ENCODE results near the gene USF2.

Gene USF2

DNA sequence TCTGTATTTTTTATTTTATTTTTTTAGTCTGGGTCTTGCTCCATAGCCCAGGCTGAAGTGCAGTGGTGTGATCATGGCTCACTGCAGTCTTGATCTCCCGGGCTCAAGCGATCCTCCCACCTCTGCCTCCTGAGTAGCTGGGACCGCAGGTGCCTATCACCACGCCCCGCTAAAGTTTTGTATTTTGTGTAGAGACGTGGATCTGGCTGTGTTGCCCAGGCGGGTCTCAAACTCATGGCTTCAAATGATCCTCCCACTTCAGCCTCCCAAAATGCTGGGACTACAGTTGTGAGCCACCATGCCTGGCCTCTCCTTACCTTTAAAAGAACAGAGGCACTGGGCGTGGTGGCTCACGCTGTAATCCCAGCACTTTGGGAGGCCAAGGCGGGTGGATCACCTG is 19.0 kb downstream of the USF2 start:
- DNase-seq = no peak

DNA sequence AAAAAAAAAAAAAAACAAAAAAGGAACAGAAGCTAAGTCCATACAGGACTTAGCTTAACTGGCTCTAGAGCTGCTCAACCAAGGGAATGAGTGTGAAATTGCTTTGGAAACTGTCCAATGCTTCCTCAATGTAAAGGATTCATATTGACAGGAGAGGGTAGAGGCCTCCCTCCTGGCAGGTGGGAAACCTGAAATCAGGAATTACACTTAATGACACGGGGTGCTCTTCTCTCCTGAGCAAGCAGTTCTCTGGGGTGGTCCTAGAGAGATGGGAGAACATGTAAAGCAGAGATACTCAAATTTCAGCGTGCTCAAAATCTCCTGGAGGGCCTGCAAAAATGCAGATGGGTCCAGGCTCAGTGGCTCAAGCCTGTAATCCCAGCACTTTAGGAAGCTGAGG is 19.6 kb downstream of the USF2 start:
- no peak for DNase-seq

DNA sequence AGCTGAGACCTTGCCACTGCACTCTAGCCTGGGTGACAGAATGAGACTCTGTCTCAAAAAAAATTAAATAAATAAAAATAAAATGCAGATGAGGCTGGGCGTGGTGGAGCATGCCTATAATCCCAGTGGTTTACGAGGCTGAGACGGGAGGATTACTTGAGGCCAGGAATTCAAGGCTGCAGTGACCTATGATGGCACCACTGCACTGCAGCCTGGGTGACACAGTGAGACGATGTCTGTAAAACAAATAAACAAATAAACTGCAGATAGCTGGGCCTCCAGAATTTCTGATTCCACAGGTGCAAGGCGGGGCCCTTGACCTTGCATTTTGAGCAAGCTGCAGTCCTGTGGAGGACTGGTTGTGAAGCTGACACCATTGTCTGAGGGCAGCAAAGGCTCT is 20.1 kb downstream of the USF2 start:
- DNase-seq = no peak

DNA sequence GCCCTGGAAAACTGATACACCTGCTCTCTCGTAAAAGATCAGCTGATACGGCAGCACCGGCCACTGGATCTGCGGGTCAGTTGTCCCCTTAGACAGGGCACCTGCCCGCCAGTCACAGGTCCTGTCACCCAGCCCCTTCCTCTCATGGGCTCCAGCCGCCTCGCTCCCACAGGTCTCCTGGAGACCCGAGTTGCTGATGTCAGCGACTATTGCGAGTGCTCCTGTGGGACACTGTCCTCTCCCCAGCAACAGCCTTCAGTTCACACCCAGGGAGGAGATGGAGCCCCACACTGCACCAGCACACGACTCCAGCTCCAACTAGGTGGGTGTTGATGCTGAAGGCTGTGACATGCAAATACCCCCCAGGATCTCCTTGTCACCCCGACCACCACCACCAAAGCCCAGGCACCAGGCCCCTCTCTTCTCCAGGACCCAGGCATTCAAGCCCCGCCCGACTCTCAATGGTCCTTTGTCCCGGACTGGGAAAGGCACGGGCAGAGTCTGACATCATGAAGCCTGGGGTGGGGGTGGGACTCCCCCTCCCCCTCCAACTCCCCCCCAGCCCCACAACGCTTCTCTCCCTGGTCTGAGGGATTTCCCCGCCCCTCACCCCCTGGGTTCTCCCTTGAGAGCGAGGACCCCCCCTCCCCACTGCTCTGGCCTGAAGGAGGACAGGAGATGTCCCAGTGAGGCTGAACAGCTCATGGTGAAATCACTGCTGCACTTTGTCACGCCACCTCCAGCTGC is 21.8 kb downstream of the USF2 start:
- no peak for DNase-seq

DNA sequence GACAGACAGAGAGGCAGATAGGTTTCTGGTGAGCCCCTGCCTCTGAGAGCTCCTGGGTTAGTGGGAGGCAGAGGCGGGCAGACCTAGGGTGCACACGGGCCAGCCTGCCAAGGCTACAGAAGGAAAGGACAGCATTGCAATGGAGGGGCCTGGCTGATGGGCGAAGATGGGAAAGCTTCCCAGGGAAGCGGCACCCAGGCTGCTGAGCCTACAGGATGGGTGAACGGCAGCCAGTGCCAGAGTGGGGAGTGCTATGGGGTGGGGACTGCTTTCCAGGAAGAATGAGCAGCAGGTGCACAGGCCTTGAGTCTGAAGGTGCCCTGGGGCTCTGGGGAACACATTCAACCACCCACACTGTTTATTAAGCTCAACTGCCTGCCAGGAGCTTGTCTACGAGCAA is 22.5 kb downstream of the USF2 start:
- no peak for DNase-seq

DNA sequence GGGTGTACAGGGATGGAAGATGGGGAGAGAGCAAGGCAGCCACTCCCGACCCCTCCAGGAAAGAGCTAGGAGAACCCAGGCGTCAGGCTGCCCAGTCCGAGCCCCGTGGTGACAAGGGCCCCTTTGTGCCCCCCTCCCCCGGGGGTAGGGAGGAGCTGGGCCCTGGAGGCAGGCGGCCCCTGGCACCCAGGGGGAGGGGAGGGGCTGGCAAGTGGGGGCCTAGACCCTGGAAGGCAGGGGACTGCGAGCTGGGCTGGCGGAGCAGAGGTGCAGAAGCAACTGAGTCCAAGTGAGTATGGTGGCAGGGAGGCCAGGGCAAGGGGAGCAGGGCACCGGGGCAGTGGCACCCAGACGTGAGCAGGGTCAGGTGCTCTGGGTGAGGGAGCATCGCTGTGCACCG is 23.2 kb downstream of the USF2 start, which contains the start of gene MAG:
Gene MAG, plus strand, starts transcription at position 246 of the 400 bp plus-strand sequence. CDS start 3,248 bp downstream, outside the sequence.
- DNase-seq = no peak

DNA sequence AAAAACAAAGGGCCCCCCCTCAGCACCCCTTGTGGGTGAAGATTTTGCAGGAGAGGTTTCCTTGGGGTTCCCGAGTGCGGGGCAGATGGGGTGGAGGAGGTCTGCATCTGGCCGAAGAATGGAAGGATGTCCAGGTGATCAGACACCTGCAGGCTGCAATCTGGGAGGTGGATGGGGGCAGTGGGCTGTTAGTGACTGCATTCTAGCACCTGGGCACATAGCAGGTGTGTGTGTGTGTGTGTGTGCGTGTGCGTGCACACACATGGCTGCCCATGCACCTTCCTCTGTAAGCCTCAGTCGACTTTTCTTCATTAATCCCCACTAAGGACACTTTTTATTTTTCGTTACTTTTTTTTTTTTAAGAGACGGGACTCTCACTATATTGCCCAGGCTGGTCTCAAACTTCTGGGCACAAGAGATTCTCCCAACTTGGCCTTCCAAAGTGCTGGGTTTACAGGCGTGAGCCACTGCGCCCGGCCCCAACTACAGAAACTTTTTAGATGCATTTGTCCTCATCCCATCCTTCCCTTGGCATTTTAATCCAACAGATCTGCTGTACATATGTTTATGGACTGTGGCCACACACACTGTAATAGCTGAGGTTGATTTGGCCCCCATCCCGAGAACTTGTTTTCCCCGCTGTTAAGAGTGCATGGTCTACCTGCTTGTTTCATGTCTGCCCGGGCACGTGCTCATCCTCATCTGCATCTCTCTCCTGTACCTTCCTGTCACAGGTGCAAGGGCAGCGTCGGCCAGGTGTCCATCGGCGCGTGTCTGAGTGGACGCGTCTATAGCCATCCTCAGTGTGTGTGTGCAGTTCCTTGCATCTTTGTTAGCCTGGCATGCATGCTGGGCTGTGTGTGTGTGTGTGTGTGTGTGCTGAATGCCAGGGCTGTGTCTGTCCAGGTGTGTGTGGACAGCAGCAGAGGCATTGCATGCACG is 23.9 kb downstream of the USF2 start:
- DNase-seq = no peak

DNA sequence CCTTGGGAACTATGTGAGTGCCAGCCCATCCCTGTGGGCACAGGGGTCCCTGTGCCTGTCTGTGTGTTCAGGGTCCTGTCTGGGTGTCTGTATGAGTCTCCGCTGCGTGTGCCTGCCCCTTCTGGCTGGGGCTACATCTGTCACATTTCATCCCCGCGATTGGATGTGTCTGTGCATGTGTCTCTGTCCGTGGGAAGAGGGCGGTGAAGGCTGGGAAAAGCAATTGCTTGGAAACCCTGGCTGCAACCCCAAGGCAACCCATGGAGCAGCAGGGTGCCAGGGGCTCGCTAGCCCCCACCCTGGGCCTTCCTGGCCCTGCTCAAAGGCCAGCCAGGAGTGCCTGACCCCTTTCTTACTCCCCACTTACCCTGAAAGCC is 24.6 kb downstream of the USF2 start:
- no peak for DNase-seq

DNA sequence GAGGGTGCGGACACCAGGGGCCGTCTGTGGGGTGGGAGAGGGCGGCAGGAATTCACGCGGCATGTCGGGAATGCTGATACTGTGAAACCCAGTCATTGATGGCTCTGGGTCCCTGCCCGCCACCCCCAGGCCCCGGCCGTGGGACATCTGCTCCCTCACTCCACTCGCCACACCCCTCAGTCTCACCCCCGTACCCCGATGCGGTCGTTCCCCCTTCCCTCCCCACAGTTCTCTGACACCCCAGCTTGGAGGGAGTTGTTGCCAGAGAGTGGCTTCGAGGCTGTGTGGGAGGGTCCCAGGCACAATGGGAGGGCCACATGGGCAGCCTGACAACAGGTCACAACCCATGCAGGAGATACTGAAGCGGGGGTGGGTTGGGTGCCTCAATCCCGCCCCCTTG is 25.0 kb downstream of the USF2 start:
- no peak for DNase-seq

DNA sequence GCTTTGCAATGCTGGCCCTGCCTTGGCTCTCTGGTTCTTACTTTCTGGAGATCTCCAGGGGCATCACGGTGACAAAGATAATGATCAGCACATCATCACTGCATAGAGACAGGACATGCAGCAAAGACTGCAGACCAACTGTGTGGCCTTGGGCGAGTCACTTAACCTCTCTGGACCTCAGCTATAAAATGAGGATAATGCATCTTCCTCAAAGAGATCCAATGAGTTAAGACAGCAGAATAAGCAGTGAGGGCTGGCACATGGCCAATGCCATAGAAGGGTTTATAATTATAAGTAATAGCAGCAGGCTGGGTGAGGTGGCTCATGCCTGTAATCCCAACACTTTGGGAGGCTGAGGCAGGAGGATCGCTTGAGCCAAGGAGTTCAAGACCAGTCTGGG is 25.6 kb downstream of the USF2 start:
- DNase-seq = no peak

DNA sequence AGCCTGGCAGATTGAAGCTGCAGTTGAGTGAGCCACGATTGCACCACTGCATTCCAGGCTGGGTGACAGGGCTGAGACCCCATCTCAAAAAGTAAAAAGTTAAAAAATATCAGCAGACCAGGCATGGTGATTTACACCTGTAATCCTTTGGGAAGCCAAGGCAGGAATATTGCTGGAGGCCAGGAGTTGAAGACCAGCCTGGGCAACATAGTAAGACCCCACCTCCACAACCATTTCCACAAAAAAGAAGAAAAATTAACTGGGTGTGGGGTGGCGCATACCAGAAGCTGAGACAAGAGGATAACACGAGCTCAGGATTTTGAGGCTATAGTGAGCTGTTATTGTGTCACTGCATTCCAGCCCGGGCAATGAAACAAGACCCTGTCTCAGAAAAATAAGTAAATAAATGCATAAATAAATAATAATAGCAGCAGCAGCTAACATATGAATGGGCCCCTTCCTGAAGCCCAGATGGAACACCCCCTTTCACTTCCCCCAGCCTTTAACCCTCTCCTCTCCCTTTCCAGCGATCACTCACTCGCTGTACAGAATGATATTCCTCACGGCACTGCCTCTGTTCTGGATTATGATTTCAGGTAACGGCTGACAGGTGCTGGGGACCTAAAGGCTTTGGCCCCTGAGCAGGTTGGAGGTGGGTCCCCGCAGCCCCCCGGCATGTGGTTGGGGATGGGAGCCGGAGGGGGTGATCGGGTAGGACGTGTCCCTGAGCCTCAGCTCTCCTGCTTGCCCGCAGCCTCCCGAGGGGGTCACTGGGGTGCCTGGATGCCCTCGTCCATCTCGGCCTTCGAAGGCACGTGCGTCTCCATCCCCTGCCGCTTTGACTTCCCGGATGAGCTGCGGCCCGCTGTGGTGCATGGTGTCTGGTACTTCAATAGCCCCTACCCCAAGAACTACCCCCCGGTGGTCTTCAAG is 26.4 kb downstream of the USF2 start:
- no peak for DNase-seq

DNA sequence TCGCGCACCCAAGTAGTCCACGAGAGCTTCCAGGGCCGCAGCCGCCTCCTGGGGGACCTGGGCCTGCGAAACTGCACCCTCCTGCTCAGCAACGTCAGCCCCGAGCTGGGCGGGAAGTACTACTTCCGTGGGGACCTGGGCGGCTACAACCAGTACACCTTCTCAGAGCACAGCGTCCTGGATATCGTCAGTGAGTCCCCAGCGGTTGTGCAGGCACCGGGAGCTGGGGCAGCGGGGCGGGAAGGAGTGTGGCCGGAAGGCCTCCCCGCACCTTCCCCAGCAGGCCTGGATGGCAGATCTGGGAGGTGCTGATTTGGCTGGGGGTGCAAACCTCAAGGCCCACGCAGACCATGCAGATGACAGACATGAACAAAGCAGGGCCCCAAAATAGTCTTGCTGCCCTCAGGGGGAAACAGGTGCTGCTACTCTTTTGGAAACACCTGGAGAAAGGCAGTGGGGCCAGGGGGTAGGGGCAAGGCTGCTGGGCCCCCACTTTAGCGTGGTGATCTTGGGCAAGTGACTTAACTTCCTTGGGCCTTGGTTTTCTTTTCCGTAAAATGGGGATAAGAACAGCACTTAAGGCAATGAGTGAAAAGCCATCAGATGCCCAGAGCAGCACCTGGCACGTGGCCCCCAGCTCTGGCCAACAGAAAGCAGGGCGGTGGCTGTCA is 27.2 kb downstream of the USF2 start:
- DNase-seq = peak; percentile 29

DNA sequence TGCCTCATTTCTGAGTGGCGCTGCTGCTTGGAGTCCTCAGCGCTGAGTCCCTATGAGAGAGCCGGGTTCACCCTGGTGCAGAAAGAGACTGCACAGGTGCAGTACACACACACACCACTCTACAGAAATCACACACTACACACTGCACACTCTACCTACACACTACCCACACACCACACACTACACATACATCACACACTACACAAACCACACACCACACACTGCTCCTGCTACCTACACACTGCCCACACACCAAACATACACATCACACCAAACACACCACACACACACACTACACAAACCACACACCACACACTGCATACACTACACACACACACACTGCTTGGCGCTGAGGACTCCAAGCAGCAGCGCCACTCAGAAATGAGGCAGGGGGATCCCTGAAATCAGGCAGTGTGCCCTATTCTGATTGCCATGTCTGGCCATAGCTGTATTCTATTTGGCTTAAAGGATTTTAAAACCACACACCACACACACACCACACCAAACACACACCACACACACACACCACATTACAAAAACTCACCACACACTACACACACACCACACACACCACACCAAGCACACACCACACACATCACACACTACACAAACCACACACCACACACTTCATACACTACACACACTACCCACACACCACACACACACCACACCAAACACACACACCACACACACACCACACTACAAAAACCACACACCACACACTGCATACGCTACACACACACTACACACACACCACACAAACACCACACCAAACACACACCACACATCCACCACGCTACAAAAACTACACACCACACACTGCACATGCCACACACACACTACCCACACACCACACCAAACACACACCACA is 28.1 kb downstream of the USF2 start:
- DNase-seq = no peak

DNA sequence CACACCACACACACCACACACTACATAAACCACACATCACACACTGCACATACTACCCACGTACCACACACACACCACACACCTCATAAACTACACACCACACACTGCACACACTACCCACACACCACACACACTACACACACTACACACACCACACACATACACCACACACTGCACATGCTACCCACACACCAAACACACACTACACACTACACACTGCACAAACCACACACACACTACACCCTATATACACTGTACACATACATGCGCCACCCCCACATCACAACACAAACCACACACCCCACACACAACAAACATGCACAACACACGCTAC is 28.7 kb downstream of the USF2 start:
- DNase-seq = no peak

DNA sequence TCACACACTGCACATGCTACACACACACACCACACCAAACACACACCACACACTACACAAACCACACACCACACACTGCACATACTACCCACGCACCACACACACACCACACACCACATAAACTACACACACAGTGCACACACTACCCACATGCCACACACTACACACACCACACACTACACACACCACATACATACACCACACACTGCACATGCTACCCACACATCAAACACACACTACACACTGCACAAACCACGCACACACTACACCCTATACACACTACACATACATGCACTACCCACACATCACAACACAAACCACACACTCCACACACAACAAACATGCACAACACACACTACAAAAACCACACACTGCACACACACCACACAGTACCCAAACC is 29.2 kb downstream of the USF2 start:
- no peak for DNase-seq

DNA sequence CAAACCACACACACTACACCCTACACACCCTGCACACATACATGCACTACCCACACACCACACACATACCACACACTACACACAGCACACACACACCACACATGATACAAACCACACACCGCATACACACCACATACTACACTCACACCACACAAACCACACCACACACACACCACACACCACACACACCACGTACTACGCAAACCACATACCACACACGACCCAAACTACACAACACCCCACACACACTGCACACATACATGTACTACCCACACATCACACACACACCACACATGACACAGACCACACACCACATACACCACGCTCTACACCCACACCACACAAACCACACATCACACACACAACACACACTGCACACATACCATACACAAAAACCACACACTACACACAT is 29.8 kb downstream of the USF2 start:
- no peak for DNase-seq

DNA sequence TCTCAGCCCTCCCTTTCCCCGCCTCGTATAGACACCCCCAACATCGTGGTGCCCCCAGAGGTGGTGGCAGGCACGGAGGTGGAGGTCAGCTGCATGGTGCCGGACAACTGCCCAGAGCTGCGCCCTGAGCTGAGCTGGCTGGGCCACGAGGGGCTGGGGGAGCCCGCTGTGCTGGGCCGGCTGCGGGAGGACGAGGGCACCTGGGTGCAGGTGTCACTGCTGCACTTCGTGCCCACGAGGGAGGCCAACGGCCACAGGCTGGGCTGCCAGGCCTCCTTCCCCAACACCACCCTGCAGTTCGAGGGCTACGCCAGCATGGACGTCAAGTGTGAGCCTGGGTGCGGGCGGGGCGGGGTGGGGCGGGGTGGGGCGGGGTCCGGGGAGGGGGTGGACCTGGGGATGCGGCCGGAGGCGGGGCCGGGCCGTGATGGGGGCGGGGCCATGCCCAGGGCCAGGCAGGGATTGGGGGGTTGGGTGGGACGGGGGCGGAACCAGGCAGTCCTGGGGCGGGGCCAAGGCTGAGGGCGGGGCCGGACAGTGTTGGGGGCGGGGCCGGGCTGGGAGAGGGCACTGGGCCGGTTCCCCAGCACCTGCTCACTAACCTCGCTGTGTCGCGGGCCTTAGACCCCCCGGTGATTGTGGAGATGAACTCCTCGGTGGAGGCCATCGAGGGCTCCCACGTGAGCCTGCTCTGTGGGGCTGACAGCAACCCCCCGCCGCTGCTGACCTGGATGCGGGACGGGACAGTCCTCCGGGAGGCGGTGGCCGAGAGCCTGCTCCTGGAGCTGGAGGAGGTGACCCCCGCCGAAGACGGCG is 31.0 kb downstream of the USF2 start:
- no peak for DNase-seq

DNA sequence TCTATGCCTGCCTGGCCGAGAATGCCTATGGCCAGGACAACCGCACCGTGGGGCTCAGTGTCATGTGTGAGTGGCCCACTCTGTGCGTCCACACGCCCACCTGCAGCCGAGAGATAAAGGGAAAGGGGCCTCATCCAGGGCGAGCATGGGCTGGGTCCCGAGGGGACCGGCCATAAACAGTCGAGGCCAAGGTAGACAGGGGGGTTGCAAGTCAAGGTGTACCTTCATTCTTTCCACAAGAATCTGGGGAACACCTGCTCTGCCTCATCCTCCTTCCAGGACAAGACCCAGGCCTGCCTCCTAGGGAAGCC is 31.5 kb downstream of the USF2 start:
- DNase-seq = no peak

DNA sequence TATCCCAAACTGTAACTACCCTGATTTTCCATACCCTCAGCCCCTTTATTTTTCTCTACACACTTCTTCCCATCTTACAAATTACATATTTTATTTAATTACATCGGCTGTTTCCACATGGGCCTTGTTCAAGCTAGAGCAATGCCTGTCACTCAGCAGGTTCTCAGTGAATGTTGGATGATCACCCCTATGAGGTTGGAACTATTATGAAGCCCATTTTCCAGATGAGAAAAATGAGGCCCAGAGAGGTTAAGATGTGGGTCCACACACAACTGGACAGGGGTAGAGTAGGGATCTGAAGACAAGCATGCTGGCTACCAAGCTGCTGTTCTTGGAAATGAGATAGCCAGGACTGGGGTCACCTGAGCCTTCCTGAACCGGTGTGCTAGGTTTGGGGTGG is 33.2 kb downstream of the USF2 start:
- DNase-seq = no peak

DNA sequence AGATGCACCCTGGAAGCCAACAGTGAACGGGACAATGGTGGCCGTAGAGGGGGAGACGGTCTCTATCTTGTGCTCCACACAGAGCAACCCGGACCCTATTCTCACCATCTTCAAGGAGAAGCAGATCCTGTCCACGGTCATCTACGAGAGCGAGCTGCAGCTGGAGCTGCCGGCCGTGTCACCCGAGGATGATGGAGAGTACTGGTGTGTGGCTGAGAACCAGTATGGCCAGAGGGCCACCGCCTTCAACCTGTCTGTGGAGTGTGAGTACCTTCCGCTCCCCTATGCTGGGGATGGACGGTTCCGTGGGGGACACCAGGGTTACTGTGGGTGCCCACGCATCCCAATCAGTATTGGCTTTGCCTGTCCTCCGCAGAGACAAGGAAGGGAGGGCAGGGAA is 33.7 kb downstream of the USF2 start:
- no peak for DNase-seq

DNA sequence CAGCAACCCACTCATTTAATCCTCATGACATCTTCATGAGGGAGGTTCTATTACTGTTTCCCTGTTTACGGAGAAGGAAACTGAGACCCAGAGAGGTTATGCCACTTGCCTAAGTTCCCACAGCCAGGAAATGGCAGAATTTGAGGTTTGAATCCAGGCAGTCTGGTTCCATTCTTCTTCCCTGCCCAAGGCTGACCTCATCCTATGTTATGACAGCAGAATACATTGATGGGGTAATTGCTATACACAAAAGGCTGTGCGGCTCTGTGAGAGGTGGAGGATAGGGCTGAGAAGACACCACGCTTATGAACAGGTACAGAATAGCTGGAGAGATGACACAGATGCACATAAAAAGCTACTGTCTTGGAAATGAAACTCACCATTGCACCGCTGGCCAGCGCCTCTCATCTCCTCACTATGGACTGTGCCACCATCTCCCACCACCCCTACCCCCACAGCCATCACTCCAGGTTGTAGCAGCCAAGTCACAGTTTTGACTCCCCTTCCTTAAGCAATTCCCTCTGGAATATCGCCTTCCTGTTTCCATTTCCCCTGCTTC is 34.7 kb downstream of the USF2 start:
- no peak for DNase-seq

Data from stimulated activated CD4-positive, alpha-beta T cell treated with anti-CD3 and anti-CD28 coated beads, Interleukin-1b, Interleukin-23, amount 100 ng/mL, for 48 hours (primary cell).